ENCODE measurements around the gene INPP4B.

Gene INPP4B

GRCh38 chr4:142379277-142380051, 466.6 kb downstream of the INPP4B start:
- DNase-seq (ENCODE audit: low read depth in 2 of 2): no peak

GRCh38 chr4:142378179-142378578, 467.9 kb downstream of the INPP4B start:
- no peak for DNase-seq (ENCODE audit: low read depth in 2 of 2)

GRCh38 chr4:142377342-142378091, 468.6 kb downstream of the INPP4B start:
- no peak for DNase-seq (ENCODE audit: low read depth in 2 of 2)

GRCh38 chr4:142376204-142376603, 469.9 kb downstream of the INPP4B start:
- DNase-seq (ENCODE audit: low read depth in 2 of 2): no peak

GRCh38 chr4:142373610-142374009, 472.5 kb downstream of the INPP4B start:
- no peak for DNase-seq (ENCODE audit: low read depth in 2 of 2)

- DNase-seq (ENCODE audit: low read depth in 2 of 2): no peak
Observed at GRCh38 chr4:142372530-142373260, 473.4 kb downstream of the INPP4B start.

- no peak for DNase-seq (ENCODE audit: low read depth in 2 of 2)
Observed at GRCh38 chr4:142369141-142369540, 477.0 kb downstream of the INPP4B start.

- no peak for DNase-seq (ENCODE audit: low read depth in 2 of 2)
Observed at GRCh38 chr4:142367418-142368180, 478.5 kb downstream of the INPP4B start.

GRCh38 chr4:142366769-142367181, 479.3 kb downstream of the INPP4B start:
- DNase-seq (ENCODE audit: low read depth in 2 of 2): no peak

GRCh38 chr4:142365391-142365790, 480.7 kb downstream of the INPP4B start:
- DNase-seq (ENCODE audit: low read depth in 2 of 2): no peak

- DNase-seq (ENCODE audit: low read depth in 2 of 2): no peak
Observed at GRCh38 chr4:142363686-142364085, 482.4 kb downstream of the INPP4B start.

GRCh38 chr4:142361981-142362380, 484.1 kb downstream of the INPP4B start:
- DNase-seq (ENCODE audit: low read depth in 2 of 2): no peak

- DNase-seq (ENCODE audit: low read depth in 2 of 2): no peak
Observed at GRCh38 chr4:142360657-142361056, 485.4 kb downstream of the INPP4B start.

GRCh38 chr4:142358656-142359055, 487.4 kb downstream of the INPP4B start:
- no peak for DNase-seq (ENCODE audit: low read depth in 2 of 2)

GRCh38 chr4:142356801-142357200, 489.3 kb downstream of the INPP4B start:
- no peak for DNase-seq (ENCODE audit: low read depth in 2 of 2)

- DNase-seq (ENCODE audit: low read depth in 2 of 2): no peak
Observed at GRCh38 chr4:142356118-142356759, 489.9 kb downstream of the INPP4B start.

GRCh38 chr4:142355421-142355930, 490.6 kb downstream of the INPP4B start:
- DNase-seq (ENCODE audit: low read depth in 2 of 2): no peak

GRCh38 chr4:142354794-142355420, 491.2 kb downstream of the INPP4B start:
- no peak for DNase-seq (ENCODE audit: low read depth in 2 of 2)

- no peak for DNase-seq (ENCODE audit: low read depth in 2 of 2)
Observed at GRCh38 chr4:142354041-142354440, 492.1 kb downstream of the INPP4B start.

GRCh38 chr4:142353149-142353738, 492.9 kb downstream of the INPP4B start:
- DNase-seq (ENCODE audit: low read depth in 2 of 2): no peak
